Nephron (organoid): ENCODE results near the gene DPP6.

Experiments
- H3K27ac Mint-ChIP-seq, 3 experiments: 2 replicates each; pipeline ENCODE4 v1.8.0; 2020; ENCODE audit warnings: mixed read lengths in 3 of 3, mild to moderate bottlenecking in 2 of 3, moderate library complexity in 1 of 3
- H3K27me3 Mint-ChIP-seq: 2 replicates; pipeline ENCODE4 v1.8.0; 2021; ENCODE audit warnings: low read depth, mild to moderate bottlenecking, moderate library complexity, mixed read lengths
- H3K36me3 Mint-ChIP-seq: 2 replicates; pipeline ENCODE4 v1.8.0; 2020; ENCODE audit warnings: low read depth, mixed read lengths
- H3K4me1 Mint-ChIP-seq: 2 replicates; pipeline ENCODE4 v1.8.0; 2020; ENCODE audit warnings: mixed read lengths
- H3K4me3 Mint-ChIP-seq, 3 experiments: 2 replicates each; pipeline ENCODE4 v1.8.0; 2020; ENCODE audit warnings: mild to moderate bottlenecking in 3 of 3, mixed read lengths in 3 of 3, moderate library complexity in 2 of 3
- H3K9me3 Mint-ChIP-seq: 2 replicates; pipeline ENCODE4 v1.8.0; 2020; ENCODE audit warnings: mixed read lengths
- TF ChIP-seq, protein P1 (sequence below), 3 experiments: fragments of 200-600 bp; sonication (generic); IDR thresholded peaks; one replicate each; pipeline ENCODE4 v1.5.0; 2021; ENCODE audit warnings: antibody characterized with exemption in 3 of 3; ENCODE audit not compliant: unreplicated experiment in 3 of 3

The DPP6 gene

DNA sequence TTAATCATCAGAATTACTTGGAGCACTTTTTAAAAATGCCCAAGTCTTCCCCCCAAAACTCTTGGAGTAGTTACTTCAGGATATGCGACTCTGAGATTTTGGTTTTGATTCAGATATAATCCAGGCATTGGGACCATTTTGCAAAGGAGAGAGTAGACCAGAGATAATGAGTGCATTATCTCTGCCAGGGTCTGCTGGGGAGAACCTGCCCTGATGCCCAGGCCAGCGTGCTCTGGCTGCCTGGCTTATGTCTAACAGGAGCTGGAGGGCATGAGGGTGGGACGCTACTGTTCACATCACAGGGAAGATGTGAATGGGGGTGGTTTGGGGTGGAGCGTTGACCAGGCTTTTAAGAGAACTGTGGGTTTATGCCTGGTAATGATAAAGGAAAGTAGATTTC, 336.2 kb downstream of the DPP6 start:
- H3K4me3 Mint-ChIP-seq: no peak overlapping the region
- peaks cover 8% of the 10 kb centered on the region for H3K27me3 Mint-ChIP-seq
- H3K9me3 Mint-ChIP-seq: peaks cover 11% of the 10 kb centered on the region
- no peaks in the 10 kb centered on the region for H3K4me1 Mint-ChIP-seq
- H3K36me3 Mint-ChIP-seq: no peaks in the 10 kb centered on the region
- TF ChIP-seq, protein P1, sequence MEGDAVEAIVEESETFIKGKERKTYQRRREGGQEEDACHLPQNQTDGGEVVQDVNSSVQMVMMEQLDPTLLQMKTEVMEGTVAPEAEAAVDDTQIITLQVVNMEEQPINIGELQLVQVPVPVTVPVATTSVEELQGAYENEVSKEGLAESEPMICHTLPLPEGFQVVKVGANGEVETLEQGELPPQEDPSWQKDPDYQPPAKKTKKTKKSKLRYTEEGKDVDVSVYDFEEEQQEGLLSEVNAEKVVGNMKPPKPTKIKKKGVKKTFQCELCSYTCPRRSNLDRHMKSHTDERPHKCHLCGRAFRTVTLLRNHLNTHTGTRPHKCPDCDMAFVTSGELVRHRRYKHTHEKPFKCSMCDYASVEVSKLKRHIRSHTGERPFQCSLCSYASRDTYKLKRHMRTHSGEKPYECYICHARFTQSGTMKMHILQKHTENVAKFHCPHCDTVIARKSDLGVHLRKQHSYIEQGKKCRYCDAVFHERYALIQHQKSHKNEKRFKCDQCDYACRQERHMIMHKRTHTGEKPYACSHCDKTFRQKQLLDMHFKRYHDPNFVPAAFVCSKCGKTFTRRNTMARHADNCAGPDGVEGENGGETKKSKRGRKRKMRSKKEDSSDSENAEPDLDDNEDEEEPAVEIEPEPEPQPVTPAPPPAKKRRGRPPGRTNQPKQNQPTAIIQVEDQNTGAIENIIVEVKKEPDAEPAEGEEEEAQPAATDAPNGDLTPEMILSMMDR (IDR thresholded peaks at IDR 0.05; ENCODE audit: unreplicated experiment in 3 of 3): no peak
- no peak overlapping the region for H3K27ac Mint-ChIP-seq

DNA sequence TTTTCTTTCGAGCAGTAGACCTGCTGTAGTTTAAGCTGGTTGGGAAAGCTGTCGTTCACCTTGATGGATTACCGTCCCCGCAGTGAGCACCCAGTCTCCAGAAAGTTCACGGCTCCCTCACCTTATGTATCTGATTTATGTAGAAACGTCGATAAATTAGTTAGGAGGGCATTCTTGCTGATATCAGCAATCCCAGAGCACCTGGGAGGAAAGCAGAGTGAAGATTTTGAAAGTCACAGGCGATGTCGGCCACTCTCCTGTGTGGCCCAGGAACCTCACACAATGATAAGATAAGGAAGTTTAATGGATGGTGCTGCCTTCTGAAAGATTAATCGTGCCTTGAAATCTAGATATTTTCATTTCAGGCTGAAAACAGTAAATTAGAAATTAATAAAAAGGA, 336.8 kb downstream of the DPP6 start:
- Mint-ChIP-seq H3K9me3 (peaks cover 11% of the 10 kb centered on the region), H3K4me1 (no peaks in the 10 kb centered on the region), H3K36me3 (no peaks in the 10 kb centered on the region), H3K27ac (no peak overlapping the region), H3K4me3 (no peak overlapping the region), H3K27me3 (peaks cover 8% of the 10 kb centered on the region)
- TF ChIP-seq, protein P1 (IDR thresholded peaks at IDR 0.05; ENCODE audit: unreplicated experiment in 3 of 3): no peak

DNA sequence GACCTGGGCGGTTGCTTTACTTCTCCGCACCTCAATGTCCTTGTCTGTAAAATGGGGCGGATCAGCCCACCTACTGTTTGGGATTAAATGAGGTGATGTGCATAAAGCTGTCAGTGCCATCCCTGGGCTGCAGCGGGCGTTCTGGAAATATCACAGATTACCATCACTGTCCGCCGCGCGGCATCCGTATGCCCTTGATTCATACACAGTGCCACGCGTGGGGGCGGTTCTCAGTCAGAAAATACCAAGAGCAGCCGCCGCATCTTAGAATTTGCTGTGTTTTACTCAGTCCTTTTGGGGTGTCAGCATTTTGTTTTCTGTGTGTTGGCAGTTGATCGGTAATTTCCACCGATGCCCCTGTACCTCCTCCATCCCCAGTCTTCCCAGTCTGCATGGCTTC, 338.8 kb downstream of the DPP6 start:
- no peak overlapping the region for H3K4me3 Mint-ChIP-seq
- peaks cover 11% of the 10 kb centered on the region for H3K9me3 Mint-ChIP-seq
- H3K4me1 Mint-ChIP-seq: no peaks in the 10 kb centered on the region
- TF ChIP-seq, protein P1 (IDR thresholded peaks at IDR 0.05; ENCODE audit: unreplicated experiment in 3 of 3): no peak
- H3K36me3 Mint-ChIP-seq: no peaks in the 10 kb centered on the region
- peaks cover 8% of the 10 kb centered on the region for H3K27me3 Mint-ChIP-seq
- H3K27ac Mint-ChIP-seq: no peak overlapping the region

DNA sequence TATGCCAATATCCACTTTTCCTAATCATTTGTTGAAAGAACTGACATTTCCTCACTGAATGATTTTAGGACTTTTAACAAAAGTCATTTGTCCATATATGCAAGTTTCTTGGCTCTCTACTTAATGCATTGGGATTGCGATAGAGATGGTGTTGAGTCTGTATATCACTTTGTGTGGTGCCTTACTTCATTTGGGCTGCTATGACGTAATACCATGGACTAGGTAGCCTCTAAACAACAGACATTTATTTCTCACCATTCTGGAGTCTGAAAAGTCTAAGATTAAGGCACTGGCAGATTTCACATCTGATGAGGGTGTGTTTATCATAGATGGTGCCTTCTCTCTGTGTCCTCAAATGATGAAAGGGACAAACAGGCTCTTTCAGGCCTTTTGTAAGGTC, 342.6 kb downstream of the DPP6 start:
- H3K36me3 Mint-ChIP-seq: no peaks in the 10 kb centered on the region
- TF ChIP-seq, protein P1 (IDR thresholded peaks at IDR 0.05; ENCODE audit: unreplicated experiment in 3 of 3): no peak
- no peak overlapping the region for H3K4me3 Mint-ChIP-seq
- no peaks in the 10 kb centered on the region for H3K4me1 Mint-ChIP-seq
- no peak overlapping the region for H3K27ac Mint-ChIP-seq
- H3K27me3 Mint-ChIP-seq: peaks cover 4% of the 10 kb centered on the region
- H3K9me3 Mint-ChIP-seq: peaks cover 9% of the 10 kb centered on the region

DNA sequence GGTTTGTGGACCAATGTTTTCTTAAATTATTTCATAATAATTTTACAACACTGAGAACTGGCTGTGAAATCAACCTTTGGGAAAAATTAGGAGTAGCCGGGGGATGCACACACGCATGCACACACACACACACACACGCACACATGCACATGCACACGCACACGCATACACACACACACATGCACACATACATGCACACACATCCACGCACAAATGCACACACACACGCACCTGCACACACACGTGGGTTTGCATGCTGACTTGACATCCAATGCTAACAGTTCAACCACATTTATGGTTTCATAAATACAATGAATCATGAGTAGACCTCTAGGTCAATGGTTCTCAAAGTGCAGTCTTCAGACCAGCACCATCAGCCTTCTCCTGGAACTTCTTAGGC, 354.1 kb downstream of the DPP6 start:
- H3K27me3 Mint-ChIP-seq: no peaks in the 10 kb centered on the region
- TF ChIP-seq, protein P1 (IDR thresholded peaks at IDR 0.05; ENCODE audit: unreplicated experiment in 3 of 3): no peak
- H3K36me3 Mint-ChIP-seq: no peaks in the 10 kb centered on the region
- no peak overlapping the region for H3K27ac Mint-ChIP-seq
- H3K4me3 Mint-ChIP-seq: no peak overlapping the region
- H3K4me1 Mint-ChIP-seq: no peaks in the 10 kb centered on the region
- H3K9me3 Mint-ChIP-seq: no peaks in the 10 kb centered on the region

DNA sequence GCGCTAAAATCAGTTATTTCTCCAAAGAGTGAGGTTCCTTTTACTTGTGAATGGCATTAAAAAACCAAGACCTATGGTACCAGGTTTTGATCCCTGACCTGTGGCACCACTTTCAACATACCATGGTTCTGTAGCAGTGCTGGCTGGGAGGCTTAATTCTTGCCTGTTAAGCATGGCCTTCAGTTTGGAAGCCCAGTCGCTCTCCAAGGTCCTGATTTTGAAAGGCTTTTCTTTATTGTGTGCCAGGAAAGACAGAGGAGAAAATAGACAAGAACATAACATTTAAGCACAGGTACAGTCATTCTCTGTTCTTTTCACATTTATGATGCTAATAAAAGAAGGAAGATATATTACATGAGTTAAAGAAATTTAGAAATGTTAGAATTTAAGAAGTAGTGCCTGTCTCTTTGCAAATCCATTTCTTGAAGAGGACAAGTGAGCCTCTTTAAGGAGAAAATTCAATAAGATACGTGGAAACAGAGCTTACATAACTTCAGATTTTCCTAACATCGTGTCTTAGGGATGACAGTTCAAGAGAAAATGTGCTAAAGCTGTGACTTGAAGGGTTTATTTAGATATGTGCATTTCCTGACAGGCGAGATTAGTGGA, 357.6 kb downstream of the DPP6 start:
- Mint-ChIP-seq H3K9me3 (no peaks in the 10 kb centered on the region), H3K4me3 (no peak overlapping the region), H3K36me3 (no peaks in the 10 kb centered on the region), H3K27me3 (peaks cover 4% of the 10 kb centered on the region), H3K27ac (no peak overlapping the region), H3K4me1 (no peaks in the 10 kb centered on the region)
- TF ChIP-seq, protein P1 (IDR thresholded peaks at IDR 0.05; ENCODE audit: unreplicated experiment in 3 of 3): no peak
